ENCODE data around the gene TPP1. TPM values are rescaled to one million over a fixed set of nuclear protein-coding genes. Genes with fewer than 3 reads are reported as not detected.

TPP1 gene
- total and polyA plus RNA-seq, 9 of the 15 experiments (the other 6 are each of a cell fraction or from before 2014, with no cell fraction given) = 7.5 to 75.8 (median 15.7) TPM

DNA sequence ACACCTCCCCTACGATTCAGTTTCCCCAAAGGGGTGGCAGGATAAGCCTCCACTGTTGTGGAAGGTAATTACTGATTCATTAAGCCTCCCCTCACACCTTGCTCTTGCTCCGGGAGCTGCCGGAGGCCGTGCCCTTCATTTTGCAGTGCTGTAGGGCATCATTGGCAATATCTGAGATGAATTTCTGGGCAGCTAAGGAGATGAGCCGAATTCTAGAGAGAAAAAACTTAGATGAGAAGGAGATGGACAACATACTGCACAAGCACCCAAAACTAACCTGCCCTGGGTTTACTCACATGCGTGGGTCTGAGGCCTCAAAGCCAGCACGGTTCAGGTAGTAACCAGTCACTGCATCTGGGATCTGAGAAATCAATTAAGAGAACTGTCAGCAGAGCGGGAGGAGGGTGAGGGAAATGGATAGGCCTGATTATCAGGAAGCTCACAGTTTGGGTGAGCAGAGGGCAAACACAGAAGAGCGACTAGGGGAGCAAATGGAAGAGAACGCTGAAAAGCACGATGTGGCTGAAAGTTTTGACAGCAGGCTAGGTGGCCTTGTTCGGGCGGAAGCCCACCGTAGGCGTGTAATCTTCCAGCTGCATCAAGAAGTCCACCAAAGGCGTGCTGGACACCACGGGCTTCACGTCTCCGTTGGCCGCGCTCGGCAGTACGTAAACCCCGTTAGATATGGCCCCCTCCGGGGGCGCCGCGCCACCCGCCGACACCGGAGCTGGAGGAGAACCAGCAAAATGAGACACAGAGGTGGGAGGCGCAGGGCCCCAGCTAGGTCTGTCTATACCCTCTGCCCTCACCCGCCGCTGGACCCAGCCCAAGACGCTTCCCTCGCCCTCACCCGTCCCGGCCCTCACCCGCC lies 7.9 kb downstream of the TPP1 start (continued):
- TF ChIP-seq, protein P1, sequence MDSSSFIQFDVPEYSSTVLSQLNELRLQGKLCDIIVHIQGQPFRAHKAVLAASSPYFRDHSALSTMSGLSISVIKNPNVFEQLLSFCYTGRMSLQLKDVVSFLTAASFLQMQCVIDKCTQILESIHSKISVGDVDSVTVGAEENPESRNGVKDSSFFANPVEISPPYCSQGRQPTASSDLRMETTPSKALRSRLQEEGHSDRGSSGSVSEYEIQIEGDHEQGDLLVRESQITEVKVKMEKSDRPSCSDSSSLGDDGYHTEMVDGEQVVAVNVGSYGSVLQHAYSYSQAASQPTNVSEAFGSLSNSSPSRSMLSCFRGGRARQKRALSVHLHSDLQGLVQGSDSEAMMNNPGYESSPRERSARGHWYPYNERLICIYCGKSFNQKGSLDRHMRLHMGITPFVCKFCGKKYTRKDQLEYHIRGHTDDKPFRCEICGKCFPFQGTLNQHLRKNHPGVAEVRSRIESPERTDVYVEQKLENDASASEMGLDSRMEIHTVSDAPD (CRISPR knock-in tag; IDR thresholded peaks at IDR 0.05) = no peak
- 0 out of 2 replicates have a peak, but pooled peaks have one; percentile 47 for TF ChIP-seq HDGF (IDR thresholded peaks at IDR 0.05)
- TF ChIP-seq, protein P2, sequence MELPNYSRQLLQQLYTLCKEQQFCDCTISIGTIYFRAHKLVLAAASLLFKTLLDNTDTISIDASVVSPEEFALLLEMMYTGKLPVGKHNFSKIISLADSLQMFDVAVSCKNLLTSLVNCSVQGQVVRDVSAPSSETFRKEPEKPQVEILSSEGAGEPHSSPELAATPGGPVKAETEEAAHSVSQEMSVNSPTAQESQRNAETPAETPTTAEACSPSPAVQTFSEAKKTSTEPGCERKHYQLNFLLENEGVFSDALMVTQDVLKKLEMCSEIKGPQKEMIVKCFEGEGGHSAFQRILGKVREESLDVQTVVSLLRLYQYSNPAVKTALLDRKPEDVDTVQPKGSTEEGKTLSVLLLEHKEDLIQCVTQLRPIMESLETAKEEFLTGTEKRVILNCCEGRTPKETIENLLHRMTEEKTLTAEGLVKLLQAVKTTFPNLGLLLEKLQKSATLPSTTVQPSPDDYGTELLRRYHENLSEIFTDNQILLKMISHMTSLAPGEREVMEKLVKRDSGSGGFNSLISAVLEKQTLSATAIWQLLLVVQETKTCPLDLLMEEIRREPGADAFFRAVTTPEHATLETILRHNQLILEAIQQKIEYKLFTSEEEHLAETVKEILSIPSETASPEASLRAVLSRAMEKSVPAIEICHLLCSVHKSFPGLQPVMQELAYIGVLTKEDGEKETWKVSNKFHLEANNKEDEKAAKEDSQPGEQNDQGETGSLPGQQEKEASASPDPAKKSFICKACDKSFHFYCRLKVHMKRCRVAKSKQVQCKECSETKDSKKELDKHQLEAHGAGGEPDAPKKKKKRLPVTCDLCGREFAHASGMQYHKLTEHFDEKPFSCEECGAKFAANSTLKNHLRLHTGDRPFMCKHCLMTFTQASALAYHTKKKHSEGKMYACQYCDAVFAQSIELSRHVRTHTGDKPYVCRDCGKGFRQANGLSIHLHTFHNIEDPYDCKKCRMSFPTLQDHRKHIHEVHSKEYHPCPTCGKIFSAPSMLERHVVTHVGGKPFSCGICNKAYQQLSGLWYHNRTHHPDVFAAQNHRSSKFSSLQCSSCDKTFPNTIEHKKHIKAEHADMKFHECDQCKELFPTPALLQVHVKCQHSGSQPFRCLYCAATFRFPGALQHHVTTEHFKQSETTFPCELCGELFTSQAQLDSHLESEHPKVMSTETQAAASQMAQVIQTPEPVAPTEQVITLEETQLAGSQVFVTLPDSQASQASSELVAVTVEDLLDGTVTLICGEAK (IDR thresholded peaks at IDR 0.05) = no peak
- TF ChIP-seq, protein P2 (CRISPR knock-in tag; IDR thresholded peaks at IDR 0.05) = no peak
- TF ChIP-seq BRCA1 (IDR thresholded peaks at IDR 0.05) = no peak
- TF ChIP-seq BRCA1 (CRISPR knock-in tag; IDR thresholded peaks at IDR 0.05) = no peak
- TF ChIP-seq, protein P3, sequence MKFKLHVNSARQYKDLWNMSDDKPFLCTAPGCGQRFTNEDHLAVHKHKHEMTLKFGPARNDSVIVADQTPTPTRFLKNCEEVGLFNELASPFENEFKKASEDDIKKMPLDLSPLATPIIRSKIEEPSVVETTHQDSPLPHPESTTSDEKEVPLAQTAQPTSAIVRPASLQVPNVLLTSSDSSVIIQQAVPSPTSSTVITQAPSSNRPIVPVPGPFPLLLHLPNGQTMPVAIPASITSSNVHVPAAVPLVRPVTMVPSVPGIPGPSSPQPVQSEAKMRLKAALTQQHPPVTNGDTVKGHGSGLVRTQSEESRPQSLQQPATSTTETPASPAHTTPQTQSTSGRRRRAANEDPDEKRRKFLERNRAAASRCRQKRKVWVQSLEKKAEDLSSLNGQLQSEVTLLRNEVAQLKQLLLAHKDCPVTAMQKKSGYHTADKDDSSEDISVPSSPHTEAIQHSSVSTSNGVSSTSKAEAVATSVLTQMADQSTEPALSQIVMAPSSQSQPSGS (CRISPR knock-in tag; IDR thresholded peaks at IDR 0.05) = no peak
- TF ChIP-seq, protein P4, sequence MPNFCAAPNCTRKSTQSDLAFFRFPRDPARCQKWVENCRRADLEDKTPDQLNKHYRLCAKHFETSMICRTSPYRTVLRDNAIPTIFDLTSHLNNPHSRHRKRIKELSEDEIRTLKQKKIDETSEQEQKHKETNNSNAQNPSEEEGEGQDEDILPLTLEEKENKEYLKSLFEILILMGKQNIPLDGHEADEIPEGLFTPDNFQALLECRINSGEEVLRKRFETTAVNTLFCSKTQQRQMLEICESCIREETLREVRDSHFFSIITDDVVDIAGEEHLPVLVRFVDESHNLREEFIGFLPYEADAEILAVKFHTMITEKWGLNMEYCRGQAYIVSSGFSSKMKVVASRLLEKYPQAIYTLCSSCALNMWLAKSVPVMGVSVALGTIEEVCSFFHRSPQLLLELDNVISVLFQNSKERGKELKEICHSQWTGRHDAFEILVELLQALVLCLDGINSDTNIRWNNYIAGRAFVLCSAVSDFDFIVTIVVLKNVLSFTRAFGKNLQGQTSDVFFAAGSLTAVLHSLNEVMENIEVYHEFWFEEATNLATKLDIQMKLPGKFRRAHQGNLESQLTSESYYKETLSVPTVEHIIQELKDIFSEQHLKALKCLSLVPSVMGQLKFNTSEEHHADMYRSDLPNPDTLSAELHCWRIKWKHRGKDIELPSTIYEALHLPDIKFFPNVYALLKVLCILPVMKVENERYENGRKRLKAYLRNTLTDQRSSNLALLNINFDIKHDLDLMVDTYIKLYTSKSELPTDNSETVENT (CRISPR knock-in tag; IDR thresholded peaks at IDR 0.05) = no peak
- no peak for TF ChIP-seq ZSCAN29 (IDR thresholded peaks at IDR 0.05)
- TF ChIP-seq ZNF57 (CRISPR knock-in tag; IDR thresholded peaks at IDR 0.05) = no peak
- TF ChIP-seq, protein P5, sequence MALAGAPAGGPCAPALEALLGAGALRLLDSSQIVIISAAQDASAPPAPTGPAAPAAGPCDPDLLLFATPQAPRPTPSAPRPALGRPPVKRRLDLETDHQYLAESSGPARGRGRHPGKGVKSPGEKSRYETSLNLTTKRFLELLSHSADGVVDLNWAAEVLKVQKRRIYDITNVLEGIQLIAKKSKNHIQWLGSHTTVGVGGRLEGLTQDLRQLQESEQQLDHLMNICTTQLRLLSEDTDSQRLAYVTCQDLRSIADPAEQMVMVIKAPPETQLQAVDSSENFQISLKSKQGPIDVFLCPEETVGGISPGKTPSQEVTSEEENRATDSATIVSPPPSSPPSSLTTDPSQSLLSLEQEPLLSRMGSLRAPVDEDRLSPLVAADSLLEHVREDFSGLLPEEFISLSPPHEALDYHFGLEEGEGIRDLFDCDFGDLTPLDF (CRISPR knock-in tag; IDR thresholded peaks at IDR 0.05) = no peak
- no peak for TF ChIP-seq TGIF2 (CRISPR knock-in tag; IDR thresholded peaks at IDR 0.05)

Data from K562 (cell line).